Loucy (cell line): Measurements from ENCODE around the gene RAD51B.

Source experiments
- EZH2phosphoT487 ChIP-seq: fragments of 200-600 bp; IDR thresholded peaks from 2 replicates; pipeline ENCODE4 v1.6.1; 2018; ENCODE audit warnings: antibody characterized with exemption, mild to moderate bottlenecking, moderate library complexity, borderline replicate concordance
- TF ChIP-seq, protein P1 (sequence below): fragments of 200-600 bp; sonication (generic); conservative IDR thresholded peaks from 2 replicates; pipeline ENCODE4 v1.5.1; 2014; ENCODE audit warnings: mild to moderate bottlenecking, antibody characterized with exemption, low read length

DNA sequence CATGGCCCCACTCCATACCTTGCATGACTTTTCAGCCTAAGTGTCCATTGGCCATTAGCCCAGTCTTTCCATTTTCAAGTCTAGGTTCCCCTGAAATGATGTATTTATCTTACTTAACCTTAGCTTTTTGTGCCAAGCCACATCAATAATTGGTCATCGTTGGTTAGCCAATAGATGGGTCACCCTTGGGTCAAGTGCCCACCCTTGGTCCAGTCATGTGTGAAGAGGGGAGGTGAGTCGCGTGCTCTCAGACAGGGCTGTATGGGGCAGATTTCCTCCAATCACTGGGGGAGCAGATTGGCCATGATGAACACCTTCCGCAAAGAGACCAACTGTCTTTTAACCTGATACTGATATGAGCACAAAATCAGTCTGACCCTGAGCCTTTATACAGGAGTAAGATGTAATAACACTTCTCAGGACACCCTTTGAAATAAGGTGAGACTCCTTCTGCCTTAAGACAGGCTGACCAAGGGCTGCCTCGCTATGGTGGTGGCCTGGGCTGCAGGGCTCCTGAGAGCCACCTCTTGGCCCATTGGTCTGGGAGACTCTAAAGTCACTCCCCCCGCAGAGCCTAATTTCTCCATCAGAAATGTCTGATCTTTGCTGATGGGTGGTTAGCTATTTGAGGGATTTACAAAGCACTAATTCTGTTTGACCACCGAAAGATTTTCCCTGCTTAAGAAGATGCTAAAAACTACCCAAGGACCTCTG lies 830.1 kb downstream of the RAD51B start:
- TF ChIP-seq, protein P1, sequence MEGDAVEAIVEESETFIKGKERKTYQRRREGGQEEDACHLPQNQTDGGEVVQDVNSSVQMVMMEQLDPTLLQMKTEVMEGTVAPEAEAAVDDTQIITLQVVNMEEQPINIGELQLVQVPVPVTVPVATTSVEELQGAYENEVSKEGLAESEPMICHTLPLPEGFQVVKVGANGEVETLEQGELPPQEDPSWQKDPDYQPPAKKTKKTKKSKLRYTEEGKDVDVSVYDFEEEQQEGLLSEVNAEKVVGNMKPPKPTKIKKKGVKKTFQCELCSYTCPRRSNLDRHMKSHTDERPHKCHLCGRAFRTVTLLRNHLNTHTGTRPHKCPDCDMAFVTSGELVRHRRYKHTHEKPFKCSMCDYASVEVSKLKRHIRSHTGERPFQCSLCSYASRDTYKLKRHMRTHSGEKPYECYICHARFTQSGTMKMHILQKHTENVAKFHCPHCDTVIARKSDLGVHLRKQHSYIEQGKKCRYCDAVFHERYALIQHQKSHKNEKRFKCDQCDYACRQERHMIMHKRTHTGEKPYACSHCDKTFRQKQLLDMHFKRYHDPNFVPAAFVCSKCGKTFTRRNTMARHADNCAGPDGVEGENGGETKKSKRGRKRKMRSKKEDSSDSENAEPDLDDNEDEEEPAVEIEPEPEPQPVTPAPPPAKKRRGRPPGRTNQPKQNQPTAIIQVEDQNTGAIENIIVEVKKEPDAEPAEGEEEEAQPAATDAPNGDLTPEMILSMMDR: no peak
- no peak for TF ChIP-seq EZH2phosphoT487
